Measurements from ENCODE around the gene CLSTN2.

The CLSTN2 gene

DNA sequence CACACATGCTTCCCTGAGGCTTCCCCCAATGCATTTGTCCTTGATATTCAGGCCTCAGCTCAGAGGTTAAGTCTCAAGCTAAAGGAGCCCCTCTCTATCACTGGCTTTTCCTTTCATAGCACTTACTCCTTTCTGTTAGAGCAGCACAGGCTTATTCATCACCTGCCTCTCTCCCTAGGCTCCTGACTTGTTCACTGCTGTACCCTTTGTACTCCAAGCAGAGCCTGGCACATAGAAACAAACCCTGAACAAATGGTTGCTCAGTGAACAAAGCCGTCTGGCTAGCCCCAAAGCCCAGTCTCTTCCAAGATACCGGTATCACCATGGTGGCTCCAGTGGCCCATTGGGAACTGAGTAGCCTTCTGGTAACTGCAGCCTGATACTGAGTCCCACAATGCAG, 511.7 kb downstream of the CLSTN2 start:
- H3K36me3 Mint-ChIP-seq (ENCODE audit: low read depth) = no peaks in the 10 kb centered on the region
- no peak overlapping the region for H3K27ac Mint-ChIP-seq
- no peaks in the 10 kb centered on the region for H3K9me3 Mint-ChIP-seq
- H3K27me3 Mint-ChIP-seq (ENCODE audit: low read depth) = peaks cover 3% of the 10 kb centered on the region
- no peak overlapping the region for H3K4me3 Mint-ChIP-seq
- H3K4me1 Mint-ChIP-seq (ENCODE audit: low read depth) = no peaks in the 10 kb centered on the region
- DNase-seq (ENCODE audit: low spot score) = no peak

GRCh38 chr3:140447136-140447535, 512.2 kb downstream of the CLSTN2 start:
- Mint-ChIP-seq H3K27ac (no peak overlapping the region), H3K9me3 (no peaks in the 10 kb centered on the region), H3K27me3 (ENCODE audit: low read depth) (peaks cover 3% of the 10 kb centered on the region), H3K4me3 (no peak overlapping the region), H3K4me1 (ENCODE audit: low read depth) (no peaks in the 10 kb centered on the region), H3K36me3 (ENCODE audit: low read depth) (no peaks in the 10 kb centered on the region)
- DNase-seq (ENCODE audit: low spot score) = no peak

GRCh38 chr3:140448001-140448400, 513.0 kb downstream of the CLSTN2 start:
- H3K27me3 Mint-ChIP-seq (ENCODE audit: low read depth) = peaks cover 3% of the 10 kb centered on the region
- DNase-seq (ENCODE audit: low spot score) = no peak
- H3K27ac Mint-ChIP-seq = no peak overlapping the region
- H3K4me3 Mint-ChIP-seq = no peak overlapping the region
- no peaks in the 10 kb centered on the region for H3K9me3 Mint-ChIP-seq
- no peaks in the 10 kb centered on the region for H3K36me3 Mint-ChIP-seq (ENCODE audit: low read depth)
- H3K4me1 Mint-ChIP-seq (ENCODE audit: low read depth) = no peaks in the 10 kb centered on the region

GRCh38 chr3:140449413-140450256, 514.6 kb downstream of the CLSTN2 start:
- Mint-ChIP-seq H3K4me3 (no peak overlapping the region), H3K27me3 (ENCODE audit: low read depth) (peaks cover 3% of the 10 kb centered on the region), H3K4me1 (ENCODE audit: low read depth) (no peaks in the 10 kb centered on the region), H3K36me3 (ENCODE audit: low read depth) (no peaks in the 10 kb centered on the region), H3K9me3 (no peaks in the 10 kb centered on the region), H3K27ac (no peak overlapping the region)
- no peak for DNase-seq (ENCODE audit: low spot score)

DNA sequence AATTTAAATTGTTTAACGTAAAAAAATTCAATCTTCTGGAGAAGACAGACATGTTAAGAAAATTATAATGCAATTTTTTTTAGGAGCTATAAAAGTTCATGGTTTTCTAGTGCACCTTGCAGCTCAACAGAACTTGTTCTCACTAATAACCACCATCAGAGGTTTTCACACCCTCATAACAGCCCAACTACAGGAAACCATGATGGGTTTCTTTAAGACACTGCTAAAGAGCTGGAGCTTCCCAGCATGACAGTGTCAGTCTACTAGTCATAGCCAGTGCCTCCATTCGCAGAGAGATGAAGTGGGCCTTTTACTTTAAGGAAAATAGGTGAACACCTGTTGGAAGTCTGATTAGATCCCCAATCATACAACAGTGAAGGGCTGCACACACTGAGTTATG, 518.8 kb downstream of the CLSTN2 start:
- Mint-ChIP-seq H3K9me3 (no peaks in the 10 kb centered on the region), H3K4me3 (no peak overlapping the region), H3K27me3 (ENCODE audit: low read depth) (no peaks in the 10 kb centered on the region), H3K36me3 (ENCODE audit: low read depth) (no peaks in the 10 kb centered on the region), H3K27ac (no peak overlapping the region), H3K4me1 (ENCODE audit: low read depth) (no peaks in the 10 kb centered on the region)
- no peak for DNase-seq (ENCODE audit: low spot score)

DNA sequence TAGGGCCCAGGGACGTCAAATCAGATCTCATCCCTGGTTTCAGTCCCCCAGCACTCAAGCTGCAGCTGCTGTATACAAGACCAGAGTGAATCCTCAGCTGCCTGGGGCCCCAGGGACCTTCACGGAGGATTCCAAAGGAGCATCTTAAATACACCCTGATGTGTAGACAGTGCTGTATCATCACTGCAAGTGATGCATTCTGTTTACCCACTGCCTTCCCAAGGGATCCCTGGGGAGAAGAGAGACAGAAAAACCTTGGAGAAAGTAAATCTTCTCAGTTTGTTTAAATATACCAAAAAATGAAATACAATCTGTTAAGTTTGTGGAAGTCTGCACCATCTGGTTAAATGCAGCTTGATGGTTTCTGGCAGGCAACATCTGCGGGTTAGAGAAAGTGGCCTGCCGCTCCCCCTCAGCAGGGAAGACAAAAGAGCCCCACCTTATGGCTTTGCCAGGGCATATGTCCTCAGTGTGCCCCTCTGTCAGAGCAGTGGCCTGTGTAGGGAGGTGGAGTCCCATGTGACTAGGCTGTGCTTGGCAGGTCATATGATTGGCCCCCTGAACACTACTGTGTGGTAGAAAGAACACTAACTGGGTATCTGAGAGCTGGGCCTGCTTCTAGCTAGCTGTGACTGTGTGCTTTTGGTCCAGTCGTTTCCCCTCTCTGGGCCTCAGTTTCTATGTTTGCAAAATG, 520.7 kb downstream of the CLSTN2 start:
- H3K4me1 Mint-ChIP-seq (ENCODE audit: low read depth) = no peaks in the 10 kb centered on the region
- H3K9me3 Mint-ChIP-seq = no peaks in the 10 kb centered on the region
- no peak overlapping the region for H3K27ac Mint-ChIP-seq
- H3K27me3 Mint-ChIP-seq (ENCODE audit: low read depth) = no peaks in the 10 kb centered on the region
- no peaks in the 10 kb centered on the region for H3K36me3 Mint-ChIP-seq (ENCODE audit: low read depth)
- no peak overlapping the region for H3K4me3 Mint-ChIP-seq
- no peak for DNase-seq (ENCODE audit: low spot score)

GRCh38 chr3:140456974-140457373, 522.0 kb downstream of the CLSTN2 start:
- Mint-ChIP-seq H3K9me3 (no peaks in the 10 kb centered on the region), H3K36me3 (ENCODE audit: low read depth) (no peaks in the 10 kb centered on the region), H3K27ac (no peak overlapping the region), H3K27me3 (ENCODE audit: low read depth) (no peaks in the 10 kb centered on the region), H3K4me1 (ENCODE audit: low read depth) (no peaks in the 10 kb centered on the region), H3K4me3 (no peak overlapping the region)
- DNase-seq (ENCODE audit: low spot score) = no peak

GRCh38 chr3:140459462-140459861, 524.5 kb downstream of the CLSTN2 start:
- no peak overlapping the region for H3K4me3 Mint-ChIP-seq
- H3K9me3 Mint-ChIP-seq = no peaks in the 10 kb centered on the region
- DNase-seq (ENCODE audit: low spot score) = no peak
- H3K36me3 Mint-ChIP-seq (ENCODE audit: low read depth) = no peaks in the 10 kb centered on the region
- no peaks in the 10 kb centered on the region for H3K27me3 Mint-ChIP-seq (ENCODE audit: low read depth)
- H3K4me1 Mint-ChIP-seq (ENCODE audit: low read depth) = no peaks in the 10 kb centered on the region
- H3K27ac Mint-ChIP-seq = no peak overlapping the region

- Mint-ChIP-seq H3K36me3 (ENCODE audit: low read depth) (no peaks in the 10 kb centered on the region), H3K4me1 (ENCODE audit: low read depth) (no peaks in the 10 kb centered on the region), H3K4me3 (no peak overlapping the region), H3K27me3 (ENCODE audit: low read depth) (no peaks in the 10 kb centered on the region), H3K27ac (no peak overlapping the region), H3K9me3 (no peaks in the 10 kb centered on the region)
- no peak for DNase-seq (ENCODE audit: low spot score)
Observed at GRCh38 chr3:140461250-140461649, 526.3 kb downstream of the CLSTN2 start.

DNA sequence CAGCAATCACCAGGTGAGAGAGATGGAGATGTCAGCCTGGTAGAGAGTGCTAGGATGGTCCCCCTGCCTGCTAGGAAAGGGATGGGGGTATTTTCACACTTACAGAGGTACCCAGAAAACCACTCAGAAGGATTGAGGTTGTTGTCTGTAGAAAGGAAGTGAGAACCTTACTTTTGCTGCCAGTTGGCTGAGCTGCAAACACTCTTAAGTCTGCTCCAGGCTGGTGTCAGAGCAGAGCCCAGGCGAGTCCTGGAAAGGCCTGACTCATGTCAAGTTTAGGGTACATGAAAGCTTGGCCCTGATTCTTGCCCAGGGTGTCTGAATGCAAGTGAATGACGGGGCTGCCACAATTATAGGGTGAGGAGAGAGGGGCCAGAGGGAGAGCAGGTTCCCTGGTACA, 528.4 kb downstream of the CLSTN2 start:
- DNase-seq (ENCODE audit: low spot score) = no peak
- Mint-ChIP-seq H3K9me3 (no peaks in the 10 kb centered on the region), H3K4me3 (no peak overlapping the region), H3K27me3 (ENCODE audit: low read depth) (no peaks in the 10 kb centered on the region), H3K4me1 (ENCODE audit: low read depth) (no peaks in the 10 kb centered on the region), H3K36me3 (ENCODE audit: low read depth) (no peaks in the 10 kb centered on the region), H3K27ac (no peak overlapping the region)

GRCh38 chr3:140465988-140466387, 531.0 kb downstream of the CLSTN2 start:
- Mint-ChIP-seq H3K27me3 (ENCODE audit: low read depth) (no peaks in the 10 kb centered on the region), H3K4me3 (no peak overlapping the region), H3K4me1 (ENCODE audit: low read depth) (no peaks in the 10 kb centered on the region), H3K9me3 (no peaks in the 10 kb centered on the region), H3K27ac (no peak overlapping the region), H3K36me3 (ENCODE audit: low read depth) (no peaks in the 10 kb centered on the region)
- DNase-seq (ENCODE audit: low spot score) = no peak

DNA sequence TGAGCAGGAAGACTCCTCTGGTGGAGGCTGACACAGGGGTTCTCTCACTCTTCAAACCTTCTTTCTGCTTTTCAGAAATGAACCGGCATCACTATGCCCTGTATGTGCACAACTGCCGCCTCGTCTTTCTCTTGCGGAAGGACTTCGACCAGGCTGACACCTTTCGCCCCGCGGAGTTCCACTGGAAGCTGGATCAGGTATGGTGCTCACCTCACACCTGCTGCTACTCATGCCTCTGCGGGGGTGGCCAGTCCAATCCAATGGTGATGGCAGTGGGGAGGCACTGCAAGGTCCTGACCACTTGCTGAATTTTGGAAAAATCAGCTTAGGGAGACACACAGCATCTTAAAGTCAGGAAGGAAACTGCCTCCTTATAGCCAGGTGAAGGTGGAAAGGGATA, 531.5 kb downstream of the CLSTN2 start:
- H3K27ac Mint-ChIP-seq = no peak overlapping the region
- H3K9me3 Mint-ChIP-seq = no peaks in the 10 kb centered on the region
- no peak overlapping the region for H3K4me3 Mint-ChIP-seq
- H3K4me1 Mint-ChIP-seq (ENCODE audit: low read depth) = no peaks in the 10 kb centered on the region
- no peaks in the 10 kb centered on the region for H3K27me3 Mint-ChIP-seq (ENCODE audit: low read depth)
- no peaks in the 10 kb centered on the region for H3K36me3 Mint-ChIP-seq (ENCODE audit: low read depth)
- no peak for DNase-seq (ENCODE audit: low spot score)

DNA sequence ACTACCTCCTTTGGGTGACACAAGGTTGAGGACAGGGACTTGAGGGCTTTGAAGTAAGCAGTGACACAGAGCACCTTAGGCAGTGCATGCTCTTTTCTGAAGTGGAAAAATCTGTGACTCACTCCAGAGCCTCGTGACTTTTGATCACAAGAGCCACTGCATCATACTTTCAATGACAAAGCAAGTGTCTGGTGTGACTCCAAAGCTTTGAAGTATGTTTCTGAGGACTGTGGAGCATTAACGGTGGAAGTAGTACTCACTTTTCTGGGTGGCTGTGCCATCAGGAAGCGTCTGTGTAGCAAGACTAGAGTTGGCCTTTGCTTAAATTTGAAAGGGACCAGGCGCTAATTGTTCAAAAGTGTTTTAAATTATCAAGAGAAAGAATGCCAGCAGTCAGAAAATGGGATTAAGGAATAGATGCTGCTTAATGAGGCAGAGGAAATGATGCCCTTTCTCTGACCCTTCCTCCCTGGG, 532.2 kb downstream of the CLSTN2 start:
- no peaks in the 10 kb centered on the region for H3K36me3 Mint-ChIP-seq (ENCODE audit: low read depth)
- H3K27ac Mint-ChIP-seq = no peak overlapping the region
- H3K4me1 Mint-ChIP-seq (ENCODE audit: low read depth) = no peaks in the 10 kb centered on the region
- no peaks in the 10 kb centered on the region for H3K9me3 Mint-ChIP-seq
- DNase-seq (ENCODE audit: low spot score) = peak; percentile 11
- H3K4me3 Mint-ChIP-seq = no peak overlapping the region
- H3K27me3 Mint-ChIP-seq (ENCODE audit: low read depth) = no peaks in the 10 kb centered on the region

- no peaks in the 10 kb centered on the region for H3K27me3 Mint-ChIP-seq (ENCODE audit: low read depth)
- no peaks in the 10 kb centered on the region for H3K9me3 Mint-ChIP-seq
- no peak overlapping the region for H3K4me3 Mint-ChIP-seq
- H3K36me3 Mint-ChIP-seq (ENCODE audit: low read depth) = no peaks in the 10 kb centered on the region
- no peak overlapping the region for H3K27ac Mint-ChIP-seq
- no peaks in the 10 kb centered on the region for H3K4me1 Mint-ChIP-seq (ENCODE audit: low read depth)
- no peak for DNase-seq (ENCODE audit: low spot score)
Observed at GRCh38 chr3:140467796-140468315, 532.9 kb downstream of the CLSTN2 start.
